Testis (tissue), 3 donors: ENCODE results near the gene UBASH3A. TPM values are rescaled to one million over a fixed set of nuclear protein-coding genes. Genes with fewer than 3 reads are reported as not detected.

Experiments used
- DNase-seq: peaks from one replicate; pipeline ENCODE4 v3.0.0-alpha.2; 2019
- H3K27ac ChIP-seq, 2 donors: fragments of 200-600 bp; sonication (generic); one replicate each; pipeline ENCODE4 v1.5.1; 2019
- H3K27me3 ChIP-seq: fragments of 200-600 bp; sonication (generic); one replicate; pipeline ENCODE4 v1.5.1; 2019
- H3K36me3 ChIP-seq: fragments of 200-600 bp; sonication (generic); one replicate; pipeline ENCODE4 v1.5.1; 2017; ENCODE audit warnings: low read depth; ENCODE audit errors: missing control alignments
- H3K4me1 ChIP-seq: fragments of 200-600 bp; sonication (generic); one replicate; pipeline ENCODE4 v1.5.1; 2019
- H3K4me3 ChIP-seq, 2 donors: fragments of 200-600 bp; sonication (generic); one replicate each; pipeline ENCODE4 v1.5.1; 2017 to 2019
- H3K9me3 ChIP-seq: fragments of 200-600 bp; sonication (generic); one replicate; pipeline ENCODE4 v1.5.1; 2017
- CTCF ChIP-seq, 3 experiments: fragments of 450-650 bp in 2 of 3; fragments of 200-600 bp in 1 of 3; sonication (generic) in 1 of 3; IDR thresholded peaks; one replicate each; pipeline ENCODE4 v1.5.1; 2016 to 2019; ENCODE audit warnings: antibody characterized with exemption in 3 of 3, mild to moderate bottlenecking in 2 of 3, moderate library complexity in 1 of 3
- POLR2A ChIP-seq: fragments of 450-650 bp; IDR thresholded peaks from one replicate; pipeline ENCODE4 v1.6.1; 2017; ENCODE audit warnings: antibody characterized with exemption, mild to moderate bottlenecking, moderate library complexity
- WGBS, 2 donors: methylation state at CpG; one replicate each; pipeline ENCODE4 v1.1.5; 2018; 5-methylcytosine and 5-hydroxymethylcytosine counted together
- intact Hi-C: fragments of 100-400 bp; cut with DNase I; formaldehyde crosslinking; loops from one replicate; pipeline ENCODE4 v1.15.1; 2023; ENCODE audit warnings: low total_unique reads
- polyA plus RNA-seq: library from polyadenylated mRNA; stranded (reverse); fragments of 350-450 nt; fragmentation: Illumina TruSeq; extraction: RNeasy Lipid Tissue Mini Kit (QIAGEN cat#74804); gene quantifications from one replicate; pipeline ENCODE4 v1.2.3, GENCODE V29; 2014; ENCODE audit warnings: low read depth, low replicate concordance; ENCODE audit not compliant: insufficient read depth
- total RNA-seq, 2 donors: library from RNA; depleted of rRNA; stranded (reverse); fragments of >200 nt; gene quantifications; one replicate each; pipeline ENCODE4 v1.2.3, GENCODE V29; 2016

UBASH3A gene
- total and polyA plus RNA-seq, 3 donors from 2014 or later = 0.39 to 1.4 (median 0.40) TPM

- no peak overlapping the region for H3K27ac ChIP-seq
- DNase-seq = no peak
- 93 to 100% methylated on average over 3 to 4 of the region's 4 CpGs for WGBS, 2 donors
- H3K4me3 ChIP-seq = no peak overlapping the region
- no peak for TF ChIP-seq CTCF (IDR thresholded peaks at IDR 0.05)
- TF ChIP-seq POLR2A = no peak
- no peaks in the 10 kb centered on the region for H3K4me1 ChIP-seq
- H3K36me3 ChIP-seq = no peaks in the 10 kb centered on the region
- H3K9me3 ChIP-seq = no peaks in the 10 kb centered on the region
- intact Hi-C loops = no loop called here
- no peaks in the 10 kb centered on the region for H3K27me3 ChIP-seq
These were observed 42.8 kb downstream of the UBASH3A start for GRCh38 chr21:42446531-42446930.

- 81 to 83% methylated on average over 14 of the region's 14 CpGs for WGBS, 2 donors
- intact Hi-C loops = no loop called here
- Histone ChIP-seq H3K4me1 (no peaks in the 10 kb centered on the region), H3K27me3 (no peaks in the 10 kb centered on the region), H3K9me3 (no peaks in the 10 kb centered on the region), H3K36me3 (no peaks in the 10 kb centered on the region), H3K27ac (no peak overlapping the region), H3K4me3 (no peak overlapping the region)
- TF ChIP-seq POLR2A = no peak
- no peak for DNase-seq
These were observed 43.5 kb downstream of the UBASH3A start for GRCh38 chr21:42447182-42447581.

GRCh38 chr21:42447732-42448131, 44.0 kb downstream of the UBASH3A start:
- H3K36me3 ChIP-seq = no peaks in the 10 kb centered on the region
- WGBS, 2 donors = 90% methylated on average over 10 of the region's 10 CpGs
- H3K4me3 ChIP-seq = no peak overlapping the region
- DNase-seq = no peak
- no peaks in the 10 kb centered on the region for H3K9me3 ChIP-seq
- no peak overlapping the region for H3K27ac ChIP-seq
- intact Hi-C loops = no loop called here
- TF ChIP-seq POLR2A (no peak), CTCF (IDR thresholded peaks at IDR 0.05) (no peak)
- no peaks in the 10 kb centered on the region for H3K27me3 ChIP-seq
- no peaks in the 10 kb centered on the region for H3K4me1 ChIP-seq

GRCh38 chr21:42448686-42449085, 45.0 kb downstream of the UBASH3A start:
- Histone ChIP-seq H3K4me1 (peaks cover 3% of the 10 kb centered on the region), H3K4me3 (no peak overlapping the region), H3K36me3 (no peaks in the 10 kb centered on the region), H3K9me3 (no peaks in the 10 kb centered on the region), H3K27ac (no peak overlapping the region), H3K27me3 (no peaks in the 10 kb centered on the region)
- intact Hi-C loops = no loop called here
- DNase-seq = no peak
- WGBS, 2 donors = 71 to 97% methylated on average over 3 of the region's 3 CpGs
- TF ChIP-seq CTCF (IDR thresholded peaks at IDR 0.05) (no peak), POLR2A (no peak)

- intact Hi-C loops = no loop called here
- no peak for DNase-seq
- WGBS, 2 donors = 94% methylated on average over 9 of the region's 9 CpGs
These were observed 48.2 kb downstream of the UBASH3A start for GRCh38 chr21:42451941-42452340.

More at GRCh38 chr21:42451941-42452340, 48.2 kb downstream of the UBASH3A start:
- H3K27ac ChIP-seq = no peak overlapping the region
- TF ChIP-seq POLR2A (no peak), CTCF (IDR thresholded peaks at IDR 0.05) (no peak)
- peaks cover 5% of the 10 kb centered on the region for H3K4me1 ChIP-seq
- H3K36me3 ChIP-seq = no peaks in the 10 kb centered on the region
- H3K9me3 ChIP-seq = no peaks in the 10 kb centered on the region
- H3K27me3 ChIP-seq = no peaks in the 10 kb centered on the region
- no peak overlapping the region for H3K4me3 ChIP-seq
